Chondrocyte (in vitro differentiated cells): ENCODE data around the gene PLPPR1. TPM values are rescaled to one million over a fixed set of nuclear protein-coding genes. Genes with fewer than 3 reads are reported as not detected.
"Not testable (repeated sequence)": the region's sequence is repeated elsewhere in the genome, so short reads cannot be mapped to it uniquely, and the experiment has no call there.

Experiments
- DNase-seq: peaks from one replicate; pipeline ENCODE4 v3.0.0; 2021; ENCODE audit warnings: mixed read lengths, low spot score
- H3K27ac Mint-ChIP-seq: one replicate; pipeline ENCODE4 v1.8.0; 2021; ENCODE audit warnings: mild to moderate bottlenecking, moderate library complexity, mixed read lengths; ENCODE audit not compliant: unreplicated experiment
- H3K27me3 Mint-ChIP-seq: 2 replicates; pipeline ENCODE4 v1.8.0; 2021; ENCODE audit warnings: low read depth, mixed read lengths
- H3K36me3 Mint-ChIP-seq: 2 replicates; pipeline ENCODE4 v1.8.0; 2021; ENCODE audit warnings: low read depth, mixed read lengths
- H3K4me1 Mint-ChIP-seq: 2 replicates; pipeline ENCODE4 v1.8.0; 2021; ENCODE audit warnings: low read depth, mild to moderate bottlenecking, mixed read lengths
- H3K4me3 Mint-ChIP-seq: one replicate; pipeline ENCODE4 v1.8.0; 2021; ENCODE audit warnings: mild to moderate bottlenecking, moderate library complexity, mixed read lengths; ENCODE audit not compliant: unreplicated experiment
- H3K9me3 Mint-ChIP-seq: 2 replicates; pipeline ENCODE4 v1.8.0; 2021; ENCODE audit warnings: low read depth, mixed read lengths
- total RNA-seq: library from RNA; stranded (reverse); gene quantifications from 3 replicates; pipeline ENCODE4 v1.2.1, GENCODE V29; 2021
- TF ChIP-seq, protein P1 (sequence below): fragments of 200-600 bp; sonication (generic); IDR thresholded peaks from 2 replicates; pipeline ENCODE4 v1.5.0; 2021; ENCODE audit warnings: antibody characterized with exemption, mild to moderate bottlenecking, moderate library complexity

The PLPPR1 gene
- total RNA-seq, 1 donor from 2014 or later = not detected

DNA sequence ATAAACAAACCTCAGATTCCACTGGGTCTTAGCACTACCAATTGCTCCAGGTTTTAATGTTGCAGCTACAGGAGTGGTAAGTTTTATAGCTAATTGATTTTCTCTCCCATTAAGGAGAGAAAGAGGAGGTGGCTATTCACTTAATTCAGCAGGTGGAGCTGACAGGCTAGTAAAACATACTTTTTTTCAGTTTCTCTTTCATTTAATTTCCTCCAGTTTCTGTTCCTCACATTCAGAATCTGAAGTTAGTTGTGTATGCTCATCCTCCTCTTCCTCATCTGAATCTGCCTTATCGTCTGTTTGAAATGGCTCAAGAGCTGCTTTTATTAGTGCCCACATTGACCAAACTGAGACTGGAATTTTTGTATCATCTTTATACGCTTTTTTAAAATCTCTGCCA is 98.0 kb downstream of the PLPPR1 start:
- TF ChIP-seq, protein P1, sequence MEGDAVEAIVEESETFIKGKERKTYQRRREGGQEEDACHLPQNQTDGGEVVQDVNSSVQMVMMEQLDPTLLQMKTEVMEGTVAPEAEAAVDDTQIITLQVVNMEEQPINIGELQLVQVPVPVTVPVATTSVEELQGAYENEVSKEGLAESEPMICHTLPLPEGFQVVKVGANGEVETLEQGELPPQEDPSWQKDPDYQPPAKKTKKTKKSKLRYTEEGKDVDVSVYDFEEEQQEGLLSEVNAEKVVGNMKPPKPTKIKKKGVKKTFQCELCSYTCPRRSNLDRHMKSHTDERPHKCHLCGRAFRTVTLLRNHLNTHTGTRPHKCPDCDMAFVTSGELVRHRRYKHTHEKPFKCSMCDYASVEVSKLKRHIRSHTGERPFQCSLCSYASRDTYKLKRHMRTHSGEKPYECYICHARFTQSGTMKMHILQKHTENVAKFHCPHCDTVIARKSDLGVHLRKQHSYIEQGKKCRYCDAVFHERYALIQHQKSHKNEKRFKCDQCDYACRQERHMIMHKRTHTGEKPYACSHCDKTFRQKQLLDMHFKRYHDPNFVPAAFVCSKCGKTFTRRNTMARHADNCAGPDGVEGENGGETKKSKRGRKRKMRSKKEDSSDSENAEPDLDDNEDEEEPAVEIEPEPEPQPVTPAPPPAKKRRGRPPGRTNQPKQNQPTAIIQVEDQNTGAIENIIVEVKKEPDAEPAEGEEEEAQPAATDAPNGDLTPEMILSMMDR = no peak
- Mint-ChIP-seq H3K36me3 (peaks cover 3% of the 10 kb centered on the region), H3K9me3 (peaks cover 44% of the 10 kb centered on the region)

DNA sequence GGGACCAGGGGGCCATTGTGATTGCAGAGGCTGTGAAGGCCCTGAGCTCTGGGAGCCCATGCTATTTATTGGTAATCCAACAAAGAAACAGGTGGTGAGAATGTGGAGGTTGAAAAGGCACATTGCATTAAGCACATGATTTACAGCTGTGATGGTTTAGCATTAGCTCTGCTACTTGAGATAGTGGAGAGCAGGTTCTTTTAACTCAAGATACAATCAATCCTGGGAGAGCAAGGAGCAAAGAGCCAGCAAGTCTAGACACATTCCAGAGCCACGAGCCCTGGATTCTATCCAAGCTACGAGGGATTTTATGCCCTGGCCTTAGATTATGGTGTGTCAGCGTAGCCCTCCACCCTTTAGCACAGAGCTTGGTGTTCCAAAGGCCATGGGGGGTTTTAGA is 98.8 kb downstream of the PLPPR1 start:
- not testable (repeated sequence) for H3K4me1 Mint-ChIP-seq, DNase-seq, H3K27me3 Mint-ChIP-seq, H3K27ac Mint-ChIP-seq, H3K36me3 Mint-ChIP-seq, H3K4me3 Mint-ChIP-seq
- H3K9me3 Mint-ChIP-seq = peaks cover 42% of the 10 kb centered on the region

More for the DNA sequence above, 98.0 kb downstream of the PLPPR1 start:
- no peaks in the 10 kb centered on the region for H3K4me1 Mint-ChIP-seq
- no peak for DNase-seq
- H3K4me3 Mint-ChIP-seq = no peak overlapping the region
- H3K27me3 Mint-ChIP-seq = no peaks in the 10 kb centered on the region
- no peak overlapping the region for H3K27ac Mint-ChIP-seq

DNA sequence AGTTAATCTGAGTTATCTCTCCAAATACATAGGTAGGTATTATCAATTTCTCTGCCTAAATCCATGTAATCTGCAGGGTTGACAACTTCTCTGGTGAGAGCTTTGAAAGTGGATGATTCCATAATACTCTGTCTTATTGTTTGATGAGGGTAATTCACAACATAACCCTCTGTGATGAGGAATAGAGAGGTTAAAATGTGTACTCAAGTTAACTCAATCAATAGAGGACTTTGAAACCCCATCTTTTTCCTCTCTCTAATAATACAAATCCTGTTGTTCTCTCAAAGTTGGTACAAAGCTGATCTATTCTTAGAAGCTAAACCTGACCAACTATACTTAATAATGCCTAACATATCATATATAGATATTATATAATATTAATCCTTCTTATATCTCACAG is 100.1 kb downstream of the PLPPR1 start:
- H3K36me3 Mint-ChIP-seq = no peaks in the 10 kb centered on the region
- TF ChIP-seq, protein P1 = no peak
- H3K4me1 Mint-ChIP-seq = no peaks in the 10 kb centered on the region
- H3K4me3 Mint-ChIP-seq = no peak overlapping the region
- DNase-seq = no peak
- no peaks in the 10 kb centered on the region for H3K27me3 Mint-ChIP-seq
- H3K9me3 Mint-ChIP-seq = peaks cover 31% of the 10 kb centered on the region
- H3K27ac Mint-ChIP-seq = no peak overlapping the region

GRCh38 chr9:101130054-101130453 is 101.5 kb downstream of the PLPPR1 start:
- Mint-ChIP-seq H3K9me3 (peaks cover 20% of the 10 kb centered on the region), H3K27me3 (no peaks in the 10 kb centered on the region)

GRCh38 chr9:101131326-101131725 is 102.8 kb downstream of the PLPPR1 start:
- Mint-ChIP-seq H3K36me3 (no peaks in the 10 kb centered on the region), H3K27ac (no peak overlapping the region), H3K27me3 (peaks cover 3% of the 10 kb centered on the region), H3K4me1 (no peaks in the 10 kb centered on the region), H3K9me3 (peaks cover 14% of the 10 kb centered on the region), H3K4me3 (no peak overlapping the region)
- no peak for DNase-seq
- TF ChIP-seq, protein P1 = no peak

More at GRCh38 chr9:101130054-101130453, 101.5 kb downstream of the PLPPR1 start:
- H3K4me3 Mint-ChIP-seq = no peak overlapping the region
- no peaks in the 10 kb centered on the region for H3K36me3 Mint-ChIP-seq
- TF ChIP-seq, protein P1 = no peak
- H3K4me1 Mint-ChIP-seq = no peaks in the 10 kb centered on the region
- DNase-seq = no peak
- no peak overlapping the region for H3K27ac Mint-ChIP-seq

DNA sequence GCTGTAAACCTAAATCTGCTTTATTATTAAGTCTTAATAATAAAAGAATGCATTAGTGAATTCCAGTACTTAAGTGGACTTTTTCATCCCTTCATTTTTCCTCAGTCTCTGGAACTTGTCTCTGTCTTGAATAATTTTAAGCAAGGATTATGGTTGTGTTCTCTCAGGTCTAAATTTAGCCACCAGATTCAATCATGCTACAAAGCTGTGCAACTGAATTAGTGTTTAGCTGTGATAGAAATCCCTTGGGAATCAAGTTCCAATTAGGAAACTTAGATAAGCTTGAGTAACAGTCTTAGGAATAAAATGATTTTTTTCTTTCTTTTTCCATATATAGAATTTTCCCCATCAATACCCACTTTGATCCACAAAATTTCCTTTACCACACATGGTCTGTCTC is 104.3 kb downstream of the PLPPR1 start:
- H3K4me3 Mint-ChIP-seq = no peak overlapping the region
- DNase-seq = no peak
- H3K9me3 Mint-ChIP-seq = peaks cover 2% of the 10 kb centered on the region
- H3K4me1 Mint-ChIP-seq = no peaks in the 10 kb centered on the region
- TF ChIP-seq, protein P1 = no peak
- no peak overlapping the region for H3K27ac Mint-ChIP-seq
- peaks cover 7% of the 10 kb centered on the region for H3K27me3 Mint-ChIP-seq
- H3K36me3 Mint-ChIP-seq = no peaks in the 10 kb centered on the region
